Left ventricle myocardium inferior (tissue), 1 donor: ENCODE measurements around the gene CLCNKB. TPM values are rescaled to one million over a fixed set of nuclear protein-coding genes. Genes with fewer than 3 reads are reported as not detected.
"Not testable (repeated sequence)": the region's sequence is repeated elsewhere in the genome, so short reads cannot be mapped to it uniquely, and the experiment has no call there.

Experiments
- DNase-seq: peaks from one replicate; pipeline ENCODE4 v3.0.0-alpha.2; 2020
- H3K27ac ChIP-seq: fragments of 200-600 bp; replicated peaks from 2 replicates; pipeline ENCODE4 v1.8.0; 2021
- H3K27me3 ChIP-seq: fragments of 200-600 bp; 2 replicates; pipeline ENCODE4 v1.8.0; 2021; ENCODE audit warnings: low read depth
- H3K36me3 ChIP-seq: fragments of 200-600 bp; 2 replicates; pipeline ENCODE4 v1.8.0; 2021
- H3K4me1 ChIP-seq: fragments of 200-600 bp; 2 replicates; pipeline ENCODE4 v1.8.0; 2021
- H3K4me3 ChIP-seq: fragments of 200-600 bp; 2 replicates; pipeline ENCODE4 v1.8.0; 2021; ENCODE audit warnings: mild to moderate bottlenecking, moderate library complexity
- H3K9me3 ChIP-seq: fragments of 200-600 bp; replicated peaks from 2 replicates; pipeline ENCODE4 v1.8.0; 2021
- CTCF ChIP-seq: fragments of 200-600 bp; IDR thresholded peaks from 2 replicates; pipeline ENCODE4 v1.8.0; 2021; ENCODE audit warnings: antibody characterized with exemption, mild to moderate bottlenecking, borderline replicate concordance
- intact Hi-C: fragments of 100-400 bp; cut with micrococcal nuclease; formaldehyde crosslinking; loops from one replicate; pipeline ENCODE4 v1.11.0; 2022
- total RNA-seq: library from RNA; stranded (reverse); fragmentation: NEBNext Ultra II Directional; extraction: Animal tissue kit (Norgen Biotek cat#: 25700); gene quantifications from one replicate; pipeline ENCODE4 v1.2.1, GENCODE V29; 2021
- donor health status: DM: no; HTN: yes; CAD: no; lungs with severe emphysema.

CLCNKB gene
- total RNA-seq, 1 donor from 2014 or later: 1.3 TPM

- Histone ChIP-seq H3K4me1 (peaks cover 64% of the 10 kb centered on the region), H3K4me3 (peak overlapping the region; percentile 74), H3K36me3 (peaks cover 10% of the 10 kb centered on the region), H3K27ac (peak overlapping the region; percentile 97), H3K9me3 (no peaks in the 10 kb centered on the region), H3K27me3 (no peaks in the 10 kb centered on the region)
- intact Hi-C loops: no loop called here
- peak; percentile 74 for DNase-seq
- TF ChIP-seq CTCF: no peak
Measured at GRCh38 chr1:16019644-16020277, 23.8 kb upstream of the CLCNKB start.

- Histone ChIP-seq H3K36me3 (peaks cover 10% of the 10 kb centered on the region), H3K9me3 (no peaks in the 10 kb centered on the region), H3K4me1 (peaks cover 59% of the 10 kb centered on the region), H3K27me3 (no peaks in the 10 kb centered on the region), H3K27ac (peak overlapping the region; percentile 97), H3K4me3 (peak overlapping the region; percentile 2)
- intact Hi-C loops: no loop called here
- no peak for TF ChIP-seq CTCF
- DNase-seq: peak; percentile 48
Measured at GRCh38 chr1:16020325-16020724, 23.3 kb upstream of the CLCNKB start.

GRCh38 chr1:16020878-16021277, 22.7 kb upstream of the CLCNKB start:
- intact Hi-C loops, H3K27me3 ChIP-seq, DNase-seq, H3K4me3 ChIP-seq, H3K9me3 ChIP-seq, H3K36me3 ChIP-seq: not testable (repeated sequence)
- Histone ChIP-seq H3K27ac (peak overlapping the region; percentile 97), H3K4me1 (peaks cover 55% of the 10 kb centered on the region)

- no peak for DNase-seq
- intact Hi-C loops: no loop called here
- H3K4me1 ChIP-seq: peaks cover 52% of the 10 kb centered on the region
Measured at GRCh38 chr1:16021681-16022080, 21.9 kb upstream of the CLCNKB start, which contains the start of gene CLCNKA. TSS of gene CLCNKA (plus strand) at chr1:16022036. CDS start at chr1:16022620, 584 bp downstream.

GRCh38 chr1:16022393-16022792, 21.2 kb upstream of the CLCNKB start:
- Histone ChIP-seq H3K4me1 (peaks cover 53% of the 10 kb centered on the region), H3K27me3 (peaks cover 8% of the 10 kb centered on the region), H3K27ac (no peak overlapping the region), H3K9me3 (no peaks in the 10 kb centered on the region), H3K36me3 (peaks cover under 1% of the 10 kb centered on the region), H3K4me3 (no peak overlapping the region)
- intact Hi-C loops: no loop called here
- no peak for DNase-seq
- TF ChIP-seq CTCF: no peak

More at GRCh38 chr1:16021681-16022080, 21.9 kb upstream of the CLCNKB start, which contains the start of gene CLCNKA:
- Histone ChIP-seq H3K9me3 (no peaks in the 10 kb centered on the region), H3K4me3 (no peak within 1 kb of the TSS), H3K27me3 (peaks cover under 1% of the 10 kb centered on the region), H3K27ac (peak within 1 kb of the TSS; percentile 97), H3K36me3 (peaks cover 7% of the 10 kb centered on the region)
- TF ChIP-seq CTCF: no peak

- H3K4me3 ChIP-seq: no peak overlapping the region
- H3K27me3 ChIP-seq: peaks cover 9% of the 10 kb centered on the region
- no peak for TF ChIP-seq CTCF
- no peaks in the 10 kb centered on the region for H3K36me3 ChIP-seq
- no peak overlapping the region for H3K27ac ChIP-seq
- H3K9me3 ChIP-seq: no peaks in the 10 kb centered on the region
- DNase-seq: no peak
- H3K4me1 ChIP-seq: peaks cover 46% of the 10 kb centered on the region
- intact Hi-C loops: no loop called here
Measured at GRCh38 chr1:16023050-16023653, 20.4 kb upstream of the CLCNKB start.

GRCh38 chr1:16026302-16026701, 17.3 kb upstream of the CLCNKB start:
- intact Hi-C loops, H3K27ac ChIP-seq, H3K36me3 ChIP-seq, DNase-seq, H3K9me3 ChIP-seq: not testable (repeated sequence)
- Histone ChIP-seq H3K4me1 (peaks cover 16% of the 10 kb centered on the region), H3K4me3 (peak overlapping the region; percentile 43), H3K27me3 (peaks cover 30% of the 10 kb centered on the region)
